NCI-H1092 (cell line): ENCODE results near the gene HBQ1.
"Not testable (repeated sequence)": the region's sequence is repeated elsewhere in the genome, so short reads cannot be mapped to it uniquely, and the experiment has no call there.

Experiments used
- DNase-seq: peaks from one replicate; lab custom pipeline; 2025; lab: John Stamatoyannopoulos, UW

The HBQ1 gene

DNA sequence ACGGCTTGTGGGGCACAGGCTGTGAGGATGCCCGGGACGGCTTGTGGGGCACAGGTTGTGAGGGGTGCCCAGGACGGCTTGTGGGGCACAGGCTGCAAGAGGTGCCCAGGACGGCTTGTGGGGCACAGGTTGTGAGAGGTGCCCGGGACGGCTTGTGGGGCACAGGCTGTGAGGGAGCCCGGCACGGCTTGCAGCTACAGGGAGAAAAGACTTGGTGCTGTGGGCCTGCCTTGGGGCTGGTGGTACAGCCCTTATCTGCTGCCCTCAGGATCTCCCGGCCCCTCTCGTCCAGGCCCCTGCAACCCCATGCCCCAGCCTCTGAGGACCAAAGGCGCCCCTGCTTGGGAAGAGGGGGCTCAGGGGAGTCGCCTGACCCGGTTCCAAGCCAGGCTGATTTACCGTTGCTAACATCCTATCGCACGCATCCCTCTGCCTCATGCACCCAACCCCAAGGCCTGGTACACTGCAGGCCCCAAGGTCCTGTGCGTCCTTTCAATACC, 19.5 kb upstream of the HBQ1 start:
- DNase-seq = no peak

DNA sequence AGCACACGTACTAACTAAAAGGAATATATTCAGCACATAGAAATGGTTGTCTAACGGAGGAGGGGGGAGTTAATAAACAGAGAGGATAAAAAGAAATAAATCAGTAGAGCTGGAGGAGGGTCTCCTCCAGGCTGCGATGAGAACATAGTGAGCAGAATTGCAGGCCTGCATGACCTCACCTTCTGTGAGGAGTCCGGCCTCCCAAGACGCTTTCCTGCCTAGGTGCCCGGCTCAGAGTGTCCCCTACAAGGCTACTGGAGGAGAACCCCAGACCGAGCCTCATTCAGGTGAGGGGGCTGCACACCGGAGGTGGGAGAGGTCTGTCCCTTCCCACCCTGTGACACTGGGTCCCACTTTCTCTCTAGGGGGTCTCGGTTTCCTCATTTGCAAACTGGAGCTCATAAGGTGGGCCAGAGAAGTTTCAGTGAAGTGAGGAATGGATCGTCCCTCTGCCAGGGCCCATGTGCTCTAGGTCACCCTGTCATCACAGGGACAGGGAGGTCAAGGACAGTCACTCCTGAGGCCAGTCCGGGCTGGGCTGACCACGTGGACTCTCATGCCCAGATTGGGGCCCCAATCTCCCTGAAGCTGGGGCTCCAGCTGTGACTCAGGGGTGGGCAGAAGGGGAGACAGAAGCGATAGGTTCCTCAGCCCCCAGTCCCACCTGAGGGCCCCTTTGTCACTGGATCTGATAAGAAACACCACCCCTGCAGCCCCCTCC, 17.8 kb upstream of the HBQ1 start:
- no peak for DNase-seq

DNA sequence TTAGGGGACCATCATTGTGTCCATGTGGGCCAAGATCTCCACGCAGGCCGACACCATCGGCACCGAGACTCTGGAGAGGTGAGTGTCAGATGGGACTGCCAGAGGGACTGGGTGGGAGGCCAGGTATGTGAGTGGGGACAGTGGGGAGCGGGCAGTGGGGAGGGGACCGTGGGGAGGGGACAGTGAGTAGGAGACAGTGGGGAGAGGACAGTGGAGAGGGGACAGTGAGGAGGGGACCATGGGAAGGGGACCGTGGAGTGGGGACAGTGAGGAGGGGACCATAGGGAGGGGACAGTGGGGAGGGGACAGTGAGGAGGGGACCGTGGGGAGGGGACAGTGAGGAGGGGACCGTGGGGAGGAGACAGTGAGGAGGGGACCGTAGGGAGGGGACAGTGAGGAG, 17.1 kb upstream of the HBQ1 start:
- not testable (repeated sequence) for DNase-seq

DNA sequence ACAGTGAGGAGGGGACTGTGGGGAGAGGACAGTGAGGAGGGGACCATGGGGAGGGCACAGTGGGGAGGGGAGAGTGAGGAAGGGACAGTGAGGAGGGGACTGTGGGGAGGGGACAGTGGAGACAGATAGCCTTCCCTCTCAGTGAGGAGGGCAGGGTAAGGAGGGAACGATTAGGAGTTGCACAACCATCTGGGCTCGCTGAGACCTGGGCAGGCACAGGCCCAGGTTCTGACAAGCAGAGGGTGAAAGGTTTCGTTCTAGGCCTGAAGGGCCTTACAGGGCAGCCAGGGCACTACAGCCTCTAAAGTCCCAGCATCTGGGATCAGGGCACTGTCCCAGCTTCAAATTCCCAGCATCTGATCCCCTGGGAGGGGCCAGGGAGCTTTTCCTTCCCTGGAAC, 16.6 kb upstream of the HBQ1 start:
- not testable (repeated sequence) for DNase-seq

DNA sequence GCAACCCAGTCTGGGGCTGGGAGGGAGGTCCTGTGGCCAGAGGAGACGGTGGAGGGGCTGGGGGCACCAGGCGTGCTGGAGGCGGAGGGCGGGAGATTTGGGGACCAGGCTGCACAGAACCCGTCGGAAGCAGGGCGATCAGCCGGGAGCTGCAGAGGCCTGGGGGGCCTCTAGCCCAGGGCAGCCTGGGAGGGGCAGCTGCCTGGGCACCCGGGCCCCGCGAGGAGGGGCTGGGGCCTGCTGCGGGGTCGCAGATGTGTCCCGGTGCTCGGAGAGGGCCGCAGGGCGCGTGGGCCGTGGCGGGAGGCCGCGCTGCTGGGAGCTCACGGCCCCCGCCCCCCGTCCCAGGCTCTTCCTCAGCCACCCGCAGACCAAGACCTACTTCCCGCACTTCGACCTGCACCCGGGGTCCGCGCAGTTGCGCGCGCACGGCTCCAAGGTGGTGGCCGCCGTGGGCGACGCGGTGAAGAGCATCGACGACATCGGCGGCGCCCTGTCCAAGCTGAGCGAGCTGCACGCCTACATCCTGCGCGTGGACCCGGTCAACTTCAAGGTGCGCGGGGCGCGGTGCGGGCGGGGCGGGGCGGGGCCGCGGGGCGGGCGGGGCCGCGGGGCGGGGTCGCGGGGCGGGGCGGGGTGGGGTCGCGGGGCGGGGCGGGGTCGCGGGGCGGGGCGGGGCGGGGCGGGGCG, 16.0 kb upstream of the HBQ1 start:
- DNase-seq = not testable (repeated sequence)

DNA sequence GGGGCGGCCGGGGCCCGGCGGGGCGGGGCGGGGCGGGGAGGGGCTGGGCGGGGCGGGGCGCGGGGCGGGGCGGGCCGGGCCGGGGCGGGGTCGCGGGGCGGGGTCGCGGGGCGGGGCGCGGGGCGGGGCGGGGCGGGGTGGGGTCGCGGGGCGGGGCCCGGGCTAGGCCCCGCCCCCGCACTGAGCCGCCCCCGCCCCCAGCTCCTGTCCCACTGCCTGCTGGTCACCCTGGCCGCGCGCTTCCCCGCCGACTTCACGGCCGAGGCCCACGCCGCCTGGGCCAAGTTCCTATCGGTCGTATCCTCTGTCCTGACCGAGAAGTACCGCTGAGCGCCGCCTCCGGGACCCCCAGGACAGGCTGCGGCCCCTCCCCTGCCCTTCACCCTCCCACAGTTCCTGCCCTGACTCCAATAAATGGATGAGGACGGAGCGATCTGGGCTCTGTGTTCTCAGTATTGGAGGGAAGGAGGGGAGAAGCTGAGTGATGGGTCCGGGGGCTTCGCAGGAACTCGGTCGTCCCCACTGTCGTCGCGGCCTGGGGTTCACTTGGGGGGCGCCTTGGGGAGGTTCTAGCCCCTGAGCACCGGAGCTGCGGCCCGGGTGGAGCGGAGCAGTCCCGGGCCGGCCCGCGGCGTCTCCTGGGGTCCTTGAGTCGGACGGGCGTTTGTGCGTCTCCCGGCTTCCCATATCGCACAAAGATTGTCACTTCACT, 15.3 kb upstream of the HBQ1 start:
- no peak for DNase-seq

DNA sequence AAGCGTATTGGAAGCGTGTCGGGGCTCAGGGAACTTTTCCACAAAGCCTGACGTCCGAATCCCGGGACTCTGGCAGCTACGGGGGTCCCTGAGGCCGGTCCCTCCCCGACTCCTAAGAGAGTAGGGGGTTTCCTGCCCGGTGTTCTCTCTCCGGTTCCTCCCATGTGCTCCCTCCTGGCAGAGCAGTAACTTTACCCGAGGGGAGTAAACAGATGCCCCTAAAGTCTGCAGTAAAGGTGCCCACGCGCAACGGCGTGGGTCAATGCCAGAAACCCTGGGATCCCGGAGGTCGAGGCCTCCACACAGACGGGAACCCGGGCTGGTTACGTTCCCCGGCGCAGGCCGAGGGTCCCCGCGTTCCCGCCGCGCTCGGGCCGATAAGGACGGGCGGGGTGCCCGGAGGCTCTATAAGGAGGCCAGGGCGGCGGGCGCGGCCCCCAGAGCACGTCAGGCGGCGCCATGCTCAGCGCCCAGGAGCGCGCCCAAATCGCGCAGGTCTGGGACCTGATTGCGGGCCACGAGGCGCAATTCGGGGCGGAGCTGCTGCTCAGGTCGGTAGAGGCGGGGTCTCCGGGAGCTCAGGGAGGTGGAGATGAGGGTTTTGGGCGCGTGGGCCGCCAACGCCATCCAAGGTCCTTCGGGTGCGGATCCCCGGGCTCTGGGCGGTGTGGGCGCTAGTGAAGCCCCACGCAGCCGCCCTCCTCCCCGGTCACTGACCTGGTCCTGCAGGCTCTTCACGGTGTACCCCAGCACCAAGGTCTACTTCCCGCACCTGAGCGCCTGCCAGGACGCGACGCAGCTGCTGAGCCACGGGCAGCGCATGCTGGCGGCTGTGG, 14.5 kb upstream of the HBQ1 start, which contains the start of gene HBM:
Gene HBM (plus strand): TSS at position 440 of the 836 bp plus-strand sequence. CDS start 20 bp downstream, at position 460.
- no peak for DNase-seq

DNA sequence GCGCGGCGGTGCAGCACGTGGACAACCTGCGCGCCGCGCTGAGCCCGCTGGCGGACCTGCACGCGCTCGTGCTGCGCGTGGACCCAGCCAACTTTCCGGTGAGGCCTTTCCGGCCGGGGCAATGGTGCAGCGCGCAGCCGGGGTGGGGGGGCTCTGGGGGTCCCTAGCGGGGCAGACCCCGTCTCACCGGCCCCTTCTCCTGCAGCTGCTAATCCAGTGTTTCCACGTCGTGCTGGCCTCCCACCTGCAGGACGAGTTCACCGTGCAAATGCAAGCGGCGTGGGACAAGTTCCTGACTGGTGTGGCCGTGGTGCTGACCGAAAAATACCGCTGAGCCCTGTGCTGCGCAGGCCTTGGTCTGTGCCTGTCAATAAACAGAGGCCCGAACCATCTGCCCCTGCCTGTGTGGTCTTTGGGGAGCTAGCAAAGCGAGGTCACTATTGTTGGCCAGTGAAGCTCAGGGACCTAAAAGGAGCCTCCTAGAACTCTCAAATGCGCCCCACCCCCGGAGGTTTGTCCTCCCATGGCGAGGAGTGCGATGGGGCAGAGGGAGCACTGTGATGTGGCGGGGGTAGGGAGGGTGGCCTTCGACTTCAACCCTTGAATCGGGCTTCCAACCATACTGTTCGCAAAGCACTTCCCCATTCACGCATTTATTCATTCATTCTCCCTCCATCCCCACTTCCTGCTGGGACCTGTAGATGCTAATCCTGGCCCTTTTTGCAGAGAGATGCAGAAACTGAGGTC, 13.7 kb upstream of the HBQ1 start:
- no peak for DNase-seq

DNA sequence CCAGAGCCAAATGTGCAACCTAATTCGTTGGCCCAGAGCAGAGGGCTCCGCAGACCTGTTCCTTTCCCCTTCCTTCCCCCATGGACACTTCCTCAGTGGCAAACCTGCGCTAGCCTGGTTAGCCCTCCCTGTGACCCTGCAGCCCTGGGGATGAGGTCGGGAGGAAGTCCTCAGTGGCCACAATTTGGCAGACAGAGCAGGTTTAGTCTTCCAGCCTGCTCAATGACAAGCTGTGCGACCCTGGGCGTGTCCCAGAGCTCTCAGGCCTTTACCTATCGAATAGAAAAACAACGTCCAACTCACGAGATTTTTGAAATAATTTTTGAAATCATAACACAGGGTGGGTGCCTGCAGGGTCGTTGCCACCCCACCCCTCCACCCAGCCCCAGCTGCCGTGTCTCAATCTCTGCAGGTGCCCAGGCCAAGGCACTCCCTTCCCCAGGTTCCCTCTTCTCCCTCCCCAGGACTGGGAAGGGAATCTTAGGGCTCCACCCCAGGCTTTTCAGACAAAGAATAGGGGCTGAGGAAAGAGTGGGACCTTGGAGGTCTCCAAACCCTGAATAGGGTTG, 13.1 kb upstream of the HBQ1 start:
- no peak for DNase-seq

DNA sequence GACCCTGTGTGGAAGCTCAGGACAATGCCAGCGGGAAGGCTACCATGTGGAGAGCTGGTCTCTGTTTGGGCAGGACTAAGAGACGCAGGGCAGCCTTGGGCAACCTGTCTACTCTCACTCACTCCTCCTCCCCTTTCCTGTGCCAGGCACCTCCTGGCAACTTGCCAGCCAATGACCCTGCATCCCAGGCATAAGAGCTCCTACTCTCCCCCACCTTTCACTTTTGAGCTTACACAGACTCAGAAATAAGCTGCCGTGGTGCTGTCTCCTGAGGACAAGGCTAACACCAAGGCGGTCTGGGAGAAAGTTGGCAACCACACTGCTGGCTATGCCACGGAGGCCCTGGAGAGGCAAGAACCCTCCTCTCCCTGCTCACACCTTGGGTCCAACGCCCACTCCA, 11.8 kb upstream of the HBQ1 start:
- DNase-seq = no peak

DNA sequence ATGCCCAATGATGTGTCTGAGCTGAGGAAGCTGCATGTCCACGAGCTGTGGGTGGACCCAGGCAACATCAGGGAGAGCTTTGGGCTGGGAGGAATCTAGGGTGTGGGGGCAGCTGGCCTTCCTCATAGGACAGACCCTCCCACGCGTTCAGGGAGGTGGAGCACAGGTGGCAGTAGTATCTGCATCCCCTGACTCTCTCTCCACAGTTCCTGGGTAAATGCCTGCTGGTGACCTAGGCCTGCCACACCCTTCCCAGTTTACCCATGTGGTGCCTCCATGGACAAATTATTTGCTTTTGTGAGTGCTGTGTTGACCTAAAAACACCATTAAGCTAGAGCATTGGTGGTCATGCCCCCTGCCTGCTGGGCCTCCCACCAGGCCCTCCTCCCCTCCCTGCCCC, 11.2 kb upstream of the HBQ1 start:
- DNase-seq = no peak

DNA sequence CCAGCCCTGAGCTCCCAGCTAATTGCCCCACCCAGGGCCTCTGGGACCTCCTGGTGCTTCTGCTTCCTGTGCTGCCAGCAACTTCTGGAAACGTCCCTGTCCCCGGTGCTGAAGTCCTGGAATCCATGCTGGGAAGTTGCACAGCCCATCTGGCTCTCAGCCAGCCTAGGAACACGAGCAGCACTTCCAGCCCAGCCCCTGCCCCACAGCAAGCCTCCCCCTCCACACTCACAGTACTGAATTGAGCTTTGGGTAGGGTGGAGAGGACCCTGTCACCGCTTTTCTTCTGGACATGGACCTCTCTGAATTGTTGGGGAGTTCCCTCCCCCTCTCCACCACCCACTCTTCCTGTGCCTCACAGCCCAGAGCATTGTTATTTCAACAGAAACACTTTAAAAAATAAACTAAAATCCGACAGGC, 10.2 kb upstream of the HBQ1 start:
- not testable (repeated sequence) for DNase-seq

DNA sequence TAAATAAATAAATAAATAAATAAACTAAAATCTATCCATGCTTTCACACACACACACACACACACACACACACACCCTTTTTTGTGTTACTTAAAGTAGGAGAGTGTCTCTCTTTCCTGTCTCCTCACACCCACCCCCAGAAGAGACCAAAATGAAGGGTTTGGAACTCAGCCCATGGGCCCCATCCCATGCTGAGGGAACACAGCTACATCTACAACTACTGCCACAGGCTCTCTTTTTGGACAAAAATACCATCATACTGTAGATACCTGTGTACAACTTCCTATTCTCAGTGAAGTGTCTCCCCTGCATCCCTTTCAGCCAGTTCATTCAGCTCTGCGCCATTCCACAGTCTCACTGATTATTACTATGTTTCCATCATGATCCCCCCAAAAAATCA, 9.5 kb upstream of the HBQ1 start:
- no peak for DNase-seq

DNA sequence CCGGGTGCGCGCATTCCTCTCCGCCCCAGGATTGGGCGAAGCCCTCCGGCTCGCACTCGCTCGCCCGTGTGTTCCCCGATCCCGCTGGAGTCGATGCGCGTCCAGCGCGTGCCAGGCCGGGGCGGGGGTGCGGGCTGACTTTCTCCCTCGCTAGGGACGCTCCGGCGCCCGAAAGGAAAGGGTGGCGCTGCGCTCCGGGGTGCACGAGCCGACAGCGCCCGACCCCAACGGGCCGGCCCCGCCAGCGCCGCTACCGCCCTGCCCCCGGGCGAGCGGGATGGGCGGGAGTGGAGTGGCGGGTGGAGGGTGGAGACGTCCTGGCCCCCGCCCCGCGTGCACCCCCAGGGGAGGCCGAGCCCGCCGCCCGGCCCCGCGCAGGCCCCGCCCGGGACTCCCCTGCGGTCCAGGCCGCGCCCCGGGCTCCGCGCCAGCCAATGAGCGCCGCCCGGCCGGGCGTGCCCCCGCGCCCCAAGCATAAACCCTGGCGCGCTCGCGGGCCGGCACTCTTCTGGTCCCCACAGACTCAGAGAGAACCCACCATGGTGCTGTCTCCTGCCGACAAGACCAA, 7.8 kb upstream of the HBQ1 start, which contains the start of gene HBA2:
Gene HBA2 (plus strand): TSS at position 503 of the 568 bp plus-strand sequence. CDS start 37 bp downstream, at position 540.
- DNase-seq = not testable (repeated sequence)

DNA sequence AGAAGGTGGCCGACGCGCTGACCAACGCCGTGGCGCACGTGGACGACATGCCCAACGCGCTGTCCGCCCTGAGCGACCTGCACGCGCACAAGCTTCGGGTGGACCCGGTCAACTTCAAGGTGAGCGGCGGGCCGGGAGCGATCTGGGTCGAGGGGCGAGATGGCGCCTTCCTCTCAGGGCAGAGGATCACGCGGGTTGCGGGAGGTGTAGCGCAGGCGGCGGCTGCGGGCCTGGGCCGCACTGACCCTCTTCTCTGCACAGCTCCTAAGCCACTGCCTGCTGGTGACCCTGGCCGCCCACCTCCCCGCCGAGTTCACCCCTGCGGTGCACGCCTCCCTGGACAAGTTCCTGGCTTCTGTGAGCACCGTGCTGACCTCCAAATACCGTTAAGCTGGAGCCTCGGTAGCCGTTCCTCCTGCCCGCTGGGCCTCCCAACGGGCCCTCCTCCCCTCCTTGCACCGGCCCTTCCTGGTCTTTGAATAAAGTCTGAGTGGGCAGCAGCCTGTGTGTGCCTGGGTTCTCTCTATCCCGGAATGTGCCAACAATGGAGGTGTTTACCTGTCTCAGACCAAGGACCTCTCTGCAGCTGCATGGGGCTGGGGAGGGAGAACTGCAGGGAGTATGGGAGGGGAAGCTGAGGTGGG, 6.9 kb upstream of the HBQ1 start:
- DNase-seq = not testable (repeated sequence)

DNA sequence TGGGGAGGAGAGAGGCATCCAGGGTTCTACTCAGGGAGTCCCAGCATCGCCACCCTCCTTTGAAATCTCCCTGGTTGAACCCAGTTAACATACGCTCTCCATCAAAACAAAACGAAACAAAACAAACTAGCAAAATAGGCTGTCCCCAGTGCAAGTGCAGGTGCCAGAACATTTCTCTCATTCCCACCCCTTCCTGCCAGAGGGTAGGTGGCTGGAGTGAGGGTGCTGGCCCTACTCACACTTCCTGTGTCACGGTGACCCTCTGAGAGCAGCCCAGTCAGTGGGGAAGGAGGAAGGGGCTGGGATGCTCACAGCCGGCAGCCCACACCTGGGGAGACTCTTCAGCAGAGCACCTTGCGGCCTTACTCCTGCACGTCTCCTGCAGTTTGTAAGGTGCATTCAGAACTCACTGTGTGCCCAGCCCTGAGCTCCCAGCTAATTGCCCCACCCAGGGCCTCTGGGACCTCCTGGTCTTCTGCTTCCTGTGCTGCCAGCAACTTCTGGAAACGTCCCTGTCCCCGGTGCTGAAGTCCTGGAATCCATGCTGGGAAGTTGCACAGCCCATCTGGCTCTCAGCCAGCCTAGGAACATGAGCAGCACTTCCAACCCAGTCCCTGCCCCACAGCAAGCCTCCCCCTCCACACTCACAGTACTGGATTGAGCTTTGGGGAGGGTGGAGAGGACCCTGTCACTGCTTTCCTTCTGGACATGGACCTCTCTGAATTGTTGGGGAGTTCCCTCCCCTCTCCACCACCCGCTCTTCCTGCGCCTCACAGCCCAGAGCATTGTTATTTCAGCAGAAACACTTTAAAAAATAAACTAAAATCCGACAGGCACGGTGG, 6.1 kb upstream of the HBQ1 start:
- not testable (repeated sequence) for DNase-seq

DNA sequence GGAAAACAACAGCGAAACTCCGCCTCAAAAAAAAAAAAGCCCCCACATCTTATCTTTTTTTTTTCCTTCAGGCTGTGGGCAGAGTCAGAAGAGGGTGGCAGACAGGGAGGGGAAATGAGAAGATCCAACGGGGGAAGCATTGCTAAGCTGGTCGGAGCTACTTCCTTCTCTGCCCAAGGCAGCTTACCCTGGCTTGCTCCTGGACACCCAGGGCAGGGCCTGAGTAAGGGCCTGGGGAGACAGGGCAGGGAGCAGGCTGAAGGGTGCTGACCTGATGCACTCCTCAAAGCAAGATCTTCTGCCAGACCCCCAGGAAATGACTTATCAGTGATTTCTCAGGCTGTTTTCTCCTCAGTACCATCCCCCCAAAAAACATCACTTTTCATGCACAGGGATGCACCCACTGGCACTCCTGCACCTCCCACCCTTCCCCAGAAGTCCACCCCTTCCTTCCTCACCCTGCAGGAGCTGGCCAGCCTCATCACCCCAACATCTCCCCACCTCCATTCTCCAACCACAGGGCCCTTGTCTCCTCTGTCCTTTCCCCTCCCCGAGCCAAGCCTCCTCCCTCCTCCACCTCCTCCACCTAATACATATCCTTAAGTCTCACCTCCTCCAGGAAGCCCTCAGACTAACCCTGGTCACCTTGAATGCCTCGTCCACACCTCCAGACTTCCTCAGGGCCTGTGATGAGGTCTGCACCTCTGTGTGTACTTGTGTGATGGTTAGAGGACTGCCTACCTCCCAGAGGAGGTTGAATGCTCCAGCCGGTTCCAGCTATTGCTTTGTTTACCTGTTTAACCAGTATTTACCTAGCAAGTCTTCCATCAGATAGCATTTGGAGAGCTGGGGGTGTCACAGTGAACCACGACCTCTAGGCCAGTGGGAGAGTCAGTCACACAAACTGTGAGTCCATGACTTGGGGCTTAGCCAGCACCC, 5.0 kb upstream of the HBQ1 start:
- DNase-seq = no peak

DNA sequence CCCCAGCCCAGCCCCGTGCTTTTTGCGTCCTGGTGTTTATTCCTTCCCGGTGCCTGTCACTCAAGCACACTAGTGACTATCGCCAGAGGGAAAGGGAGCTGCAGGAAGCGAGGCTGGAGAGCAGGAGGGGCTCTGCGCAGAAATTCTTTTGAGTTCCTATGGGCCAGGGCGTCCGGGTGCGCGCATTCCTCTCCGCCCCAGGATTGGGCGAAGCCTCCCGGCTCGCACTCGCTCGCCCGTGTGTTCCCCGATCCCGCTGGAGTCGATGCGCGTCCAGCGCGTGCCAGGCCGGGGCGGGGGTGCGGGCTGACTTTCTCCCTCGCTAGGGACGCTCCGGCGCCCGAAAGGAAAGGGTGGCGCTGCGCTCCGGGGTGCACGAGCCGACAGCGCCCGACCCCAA, 4.3 kb upstream of the HBQ1 start:
- DNase-seq = not testable (repeated sequence)
